Thyroid gland (tissue), 4 donors: Measurements from ENCODE around the gene TOLLIP.
"Not testable (repeated sequence)": the region's sequence is repeated elsewhere in the genome, so short reads cannot be mapped to it uniquely, and the experiment has no call there.

ENCODE experiments used
- CTCF ChIP-seq, 6 experiments: fragments of 200-600 bp in 3 of 6; fragments of 450-650 bp in 3 of 6; sonication (generic) in 3 of 6; IDR thresholded peaks; one replicate each; pipeline ENCODE4 v1.5.1; 2016 to 2019; ENCODE audit warnings: antibody characterized with exemption in 6 of 6, mild to moderate bottlenecking in 2 of 6, inconsistent platforms in 1 of 6, moderate library complexity in 1 of 6
- POLR2A ChIP-seq, 2 donors: fragments of 450-650 bp; IDR thresholded peaks; one replicate each; pipeline ENCODE4 v1.6.1; 2017; ENCODE audit warnings: antibody characterized with exemption in 2 of 2, mild to moderate bottlenecking in 2 of 2, moderate library complexity in 1 of 2

DNA sequence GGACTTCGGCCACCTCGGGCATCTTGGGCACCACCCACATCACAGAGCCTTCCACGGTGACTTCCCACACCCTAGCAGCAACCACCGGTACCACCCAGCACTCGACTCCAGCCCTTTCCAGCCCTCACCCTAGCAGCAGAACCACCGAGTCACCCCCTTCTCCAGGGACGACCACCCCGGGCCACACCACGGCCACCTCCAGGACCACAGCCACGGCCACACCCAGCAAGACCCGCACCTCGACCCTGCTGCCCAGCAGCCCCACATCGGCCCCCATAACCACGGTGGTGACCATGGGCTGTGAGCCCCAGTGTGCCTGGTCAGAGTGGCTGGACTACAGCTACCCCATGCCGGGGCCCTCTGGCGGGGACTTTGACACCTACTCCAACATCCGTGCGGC is 65.9 kb downstream of the TOLLIP start:
- not testable (repeated sequence) for TF ChIP-seq CTCF, POLR2A (IDR thresholded peaks at IDR 0.05)
